Measurements from ENCODE around the gene LUZP2.

DNA sequence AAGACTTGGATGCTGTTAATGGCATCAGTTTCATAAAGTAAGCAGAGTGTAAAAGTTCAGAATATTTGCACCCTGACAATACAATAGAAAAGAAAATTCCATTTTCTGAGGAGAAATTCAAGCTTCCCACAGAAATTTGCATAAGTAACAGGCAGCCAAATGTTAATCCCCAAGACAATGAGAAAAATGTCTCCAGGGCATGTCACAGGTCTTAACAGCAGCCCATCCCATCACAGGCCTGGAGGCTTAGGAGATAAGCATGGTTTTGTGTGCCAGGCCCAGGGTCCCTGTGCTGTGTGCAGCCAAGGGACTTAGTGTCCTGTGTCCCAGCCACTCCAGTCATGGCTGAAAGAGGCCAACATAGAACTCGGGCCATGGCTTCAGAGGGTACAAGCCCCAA, 347.6 kb downstream of the LUZP2 start:
- TF ChIP-seq, protein P1, sequence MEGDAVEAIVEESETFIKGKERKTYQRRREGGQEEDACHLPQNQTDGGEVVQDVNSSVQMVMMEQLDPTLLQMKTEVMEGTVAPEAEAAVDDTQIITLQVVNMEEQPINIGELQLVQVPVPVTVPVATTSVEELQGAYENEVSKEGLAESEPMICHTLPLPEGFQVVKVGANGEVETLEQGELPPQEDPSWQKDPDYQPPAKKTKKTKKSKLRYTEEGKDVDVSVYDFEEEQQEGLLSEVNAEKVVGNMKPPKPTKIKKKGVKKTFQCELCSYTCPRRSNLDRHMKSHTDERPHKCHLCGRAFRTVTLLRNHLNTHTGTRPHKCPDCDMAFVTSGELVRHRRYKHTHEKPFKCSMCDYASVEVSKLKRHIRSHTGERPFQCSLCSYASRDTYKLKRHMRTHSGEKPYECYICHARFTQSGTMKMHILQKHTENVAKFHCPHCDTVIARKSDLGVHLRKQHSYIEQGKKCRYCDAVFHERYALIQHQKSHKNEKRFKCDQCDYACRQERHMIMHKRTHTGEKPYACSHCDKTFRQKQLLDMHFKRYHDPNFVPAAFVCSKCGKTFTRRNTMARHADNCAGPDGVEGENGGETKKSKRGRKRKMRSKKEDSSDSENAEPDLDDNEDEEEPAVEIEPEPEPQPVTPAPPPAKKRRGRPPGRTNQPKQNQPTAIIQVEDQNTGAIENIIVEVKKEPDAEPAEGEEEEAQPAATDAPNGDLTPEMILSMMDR (IDR thresholded peaks at IDR 0.05; ENCODE audit: low read length) = no peak
- no peak for TF ChIP-seq EZH2 (IDR thresholded peaks at IDR 0.05; ENCODE audit: borderline replicate concordance, low read length)
